Posterior vena cava (tissue), 2 donors: ENCODE data around the gene NKAP. TPM values are rescaled to one million over a fixed set of nuclear protein-coding genes. Genes with fewer than 3 reads are reported as not detected.

Experiments
- DNase-seq: peaks from one replicate; pipeline ENCODE4 v3.0.0-alpha.2; 2020; ENCODE audit warnings: low spot score
- intact Hi-C, 2 donors: fragments of 100-400 bp; cut with DNase I; formaldehyde crosslinking; loops; one replicate each; pipeline versions ENCODE4 v1.14.1 to v1.14.2; 2022 to 2023
- total RNA-seq, 2 donors: library from RNA; stranded (reverse); fragmentation: NEBNext Ultra II Directional; extraction: Animal tissue kit (Norgen Biotek cat#: 25700); gene quantifications; one replicate each; pipeline ENCODE4 v1.2.1, GENCODE V29; 2021
- donor health status: DM: yes; HTN: yes; CAD: no.
- donor health status: DM: yes; HTN: yes; CAD: no.

NKAP gene
- total RNA-seq, 2 donors from 2014 or later, result 5.9 to 8.4 TPM

DNA sequence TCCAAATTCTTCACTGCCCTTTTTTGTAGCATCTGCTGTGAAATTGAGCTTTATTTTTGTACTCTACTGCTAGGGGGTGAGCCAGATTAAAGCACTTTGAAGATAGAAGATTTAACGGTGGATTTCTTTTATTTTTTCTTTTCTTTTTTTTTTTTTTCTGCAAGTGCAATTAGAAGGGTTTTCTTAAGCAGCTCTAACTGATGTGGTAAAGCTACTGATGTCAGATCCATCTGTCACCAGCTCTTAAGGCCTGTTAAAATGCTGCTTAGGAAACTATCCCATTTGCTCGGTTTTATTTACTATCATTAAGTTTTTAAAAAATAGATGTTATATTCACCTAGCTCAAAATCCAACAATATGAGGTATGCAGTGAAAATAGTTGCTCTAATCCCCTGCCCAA is 64.8 kb downstream of the NKAP start:
- intact Hi-C loops, result no loop called here
- DNase-seq, result no peak

- peak; percentile 95 for DNase-seq
- intact Hi-C loops, result loop anchor here in 1 of 2 donors (5.0 kb wide), 1 partner anchor 899 kb away; the partner anchor contains the start of gene LONRF3
These were observed 71.8 kb downstream of the NKAP start, which contains the start of the genes NDUFA1 and RNF113A for GRCh38 chrX:119871599-119872395. Gene NDUFA1, plus strand, starts transcription at chrX:119871832. Its CDS starts 80 bp downstream, at chrX:119871912. Gene RNF113A, minus strand, starts transcription at chrX:119871733. Its CDS starts 120 bp downstream, at chrX:119871613.

DNA sequence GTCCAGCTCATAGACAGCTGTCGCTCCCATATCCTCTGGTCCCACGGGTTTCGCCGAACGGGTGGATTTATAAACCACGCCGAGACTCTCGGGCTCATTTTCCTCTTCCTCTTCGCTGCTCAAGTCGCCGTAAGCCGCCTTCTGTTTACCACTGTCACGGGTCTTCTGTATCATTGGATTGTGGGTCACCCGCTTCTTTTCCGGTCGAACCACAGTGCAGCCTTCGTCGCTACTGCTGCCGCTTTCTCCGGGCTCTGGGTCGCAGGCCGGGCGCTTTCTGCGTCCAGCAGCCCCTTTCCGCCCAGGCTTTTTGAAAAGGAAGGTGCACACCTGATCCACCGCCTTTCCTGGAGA is 72.3 kb downstream of the NKAP start:
- intact Hi-C loops, result loop anchor here in 1 of 2 donors (5.0 kb wide), 1 partner anchor 899 kb away; the partner anchor contains the start of gene LONRF3
- no peak for DNase-seq

Other genes starting within 250 kb of the NKAP start
- gene SOWAHD, start 185.2 kb downstream of the NKAP start, total RNA-seq, result under 1 TPM; 0.29 to 0.32 TPM
- 1,000 to 10,000 TPM; 1,458 to 1,459 TPM for gene RPL39, start 152.1 kb downstream of the NKAP start, total RNA-seq
- 1 to 10 TPM; 5.4 to 6.8 TPM for gene UPF3B, start 90.8 kb downstream of the NKAP start, total RNA-seq
- 10 to 100 TPM in 1 of 2 donors, 1 to 10 TPM in 1; 8.2 to 10.2 TPM for gene RNF113A, start 72.0 kb downstream of the NKAP start, total RNA-seq
- 10 to 100 TPM; 65.9 to 74.7 TPM for gene NDUFA1, start 71.9 kb downstream of the NKAP start, total RNA-seq
- not detected for gene AKAP14, start 47.9 kb downstream of the NKAP start, total RNA-seq
- gene RHOXF2B, start 133.9 kb upstream of the NKAP start, total RNA-seq, result not detected
- gene RHOXF1, start 172.2 kb upstream of the NKAP start, total RNA-seq, result not detected
- not detected for gene RHOXF2, start 214.9 kb upstream of the NKAP start, total RNA-seq